SK-N-MC (cell line): Measurements from ENCODE around the gene PHKA1.

Source experiments
- EZH2 ChIP-seq: fragments of 200-600 bp; sonication (generic); IDR thresholded peaks from one replicate; pipeline ENCODE4 v1.6.1; 2017; ENCODE audit warnings: antibody characterized with exemption
- POLR2AphosphoS5 ChIP-seq: IDR thresholded peaks from 2 replicates; pipeline ENCODE4 v1.6.1; 2012; ENCODE audit warnings: mild to moderate bottlenecking, low read depth, low read length, borderline replicate concordance

DNA sequence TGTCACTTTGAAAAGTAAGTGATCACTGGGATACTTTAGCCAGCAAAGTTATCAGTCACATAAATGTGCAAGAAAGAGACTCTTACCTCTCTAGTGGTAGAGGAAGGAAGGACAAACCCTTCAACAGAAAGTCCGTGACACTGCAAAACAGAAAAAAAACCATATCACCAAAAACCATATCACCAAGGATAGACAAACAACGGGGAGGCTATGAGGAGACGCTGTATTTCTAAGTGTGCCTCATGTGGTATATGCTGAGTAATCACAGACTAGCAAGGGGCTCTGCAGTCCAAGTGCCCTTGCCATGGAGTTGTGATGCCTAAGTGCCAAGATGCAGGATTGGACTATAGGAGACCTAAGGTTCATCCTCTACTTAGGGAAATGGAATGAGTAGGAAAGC is 129.9 kb downstream of the PHKA1 start:
- no peak for TF ChIP-seq POLR2AphosphoS5
- TF ChIP-seq EZH2, result no peak
